ENCODE results near the gene GMDS. TPM values are rescaled to one million over a fixed set of nuclear protein-coding genes. Genes with fewer than 3 reads are reported as not detected.

Gene GMDS
- total and polyA plus RNA-seq, 2 donors (not counting 1 experiment from before 2014, with no cell fraction given) = 11.5 to 16.4 TPM

- H3K27ac ChIP-seq (ENCODE audit: low read length in 2 of 2) = no peak overlapping the region
- H3K4me1 ChIP-seq (ENCODE audit: control insufficient read depth in 2 of 2, insufficient read depth in 2 of 2, low read length in 2 of 2) = peaks cover 56% of the 10 kb centered on the region in 2 donors
- H3K4me3 ChIP-seq (ENCODE audit: control extremely low read depth in 1 of 5, extremely low read depth in 1 of 5, insufficient read depth in 1 of 5, low read depth in 2 of 5, low read length in 4 of 5) = no peak overlapping the region
- Mint-ChIP-seq H3K27ac (no peak overlapping the region), H3K9me3 (ENCODE audit: insufficient read depth) (no peaks in the 10 kb centered on the region), H3K4me1 (peaks cover 39% of the 10 kb centered on the region), H3K27me3 (peaks cover 62% of the 10 kb centered on the region), H3K4me3 (peak overlapping the region; percentile 58)
- H2AFZ ChIP-seq (ENCODE audit: insufficient read depth, low read depth, low read length, poor library complexity, severe bottlenecking) = peak overlapping the region; percentile 26
- H3K9me3 ChIP-seq (ENCODE audit: control extremely low read depth in 1 of 3, control insufficient read depth in 2 of 3, insufficient read depth in 1 of 3, low read length in 2 of 3) = peaks cover 0 to 40% (median 6%) of the 10 kb centered on the region in 3 donors
- intact Hi-C loops (cut with micrococcal nuclease) = loop anchor here (2.0 kb wide), 2 partner anchors 21 to 1029 kb away; no protein-coding TSS in a partner anchor
- CTCF ChIA-PET = interaction anchor here (1.1 to 4.9 kb wide), 14 partner anchors 10 to 1089 kb away, joined by 3 to 29 read pairs (median 7); no protein-coding TSS in a partner anchor
- peaks cover 0 to 85% (median 59%) of the 10 kb centered on the region in 4 experiments for H3K27me3 ChIP-seq (replicated peaks in 1 of 4; ENCODE audit: control extremely low read depth in 1 of 4, control insufficient read depth in 3 of 4, insufficient read depth in 4 of 4, low read length in 3 of 4)
- peak overlapping the region; percentile 96 for H3K4me2 ChIP-seq (replicated peaks; ENCODE audit: low read depth, low read length, poor library complexity, severe bottlenecking)
- H3K9ac ChIP-seq (ENCODE audit: low read length) = no peak overlapping the region
- WGBS (ENCODE audit: insufficient coverage) = 10% methylated on average over 15 of the region's 26 CpGs
- TF ChIP-seq CTCF (IDR thresholded peaks at IDR 0.05) = no peak
- no peak for TF ChIP-seq EZH2 (IDR thresholded peaks at IDR 0.05; ENCODE audit: borderline replicate concordance, insufficient read depth, low read depth, low read length, poor library complexity, severe bottlenecking)
- H3K36me3 ChIP-seq (replicated peaks in 1 of 2; ENCODE audit: control extremely low read depth in 1 of 2, control insufficient read depth in 1 of 2, extremely low read depth in 1 of 2, insufficient read depth in 2 of 2, low read length in 1 of 2) = no peaks in the 10 kb centered on the region
- H3K79me2 ChIP-seq (ENCODE audit: control insufficient read depth, insufficient read depth, low read length) = no peaks in the 10 kb centered on the region
- no peaks in the 10 kb centered on the region for H4K20me1 ChIP-seq (ENCODE audit: control insufficient read depth, insufficient read depth, low read length, poor library complexity, severe bottlenecking)
- POLR2A ChIA-PET = no interaction called here
- DNase-seq (peak; percentile 54), ATAC-seq (ENCODE audit: low read depth) (no peak)
Measured at GRCh38 chr6:1605893-1606779, 639.3 kb downstream of the GMDS start.
